HepG2 (cell line): ENCODE data around the gene PDIK1L. TPM values are rescaled to one million over a fixed set of nuclear protein-coding genes. Genes with fewer than 3 reads are reported as not detected.

Experiments
- ATF6 ChIP-seq: sonication (generic); formaldehyde crosslinking; conservative IDR thresholded peaks from 2 replicates; pipeline ENCODE4 v1.4.0; 2020; ENCODE audit warnings: missing genetic modification reagents
- GMEB1 ChIP-seq: sonication (generic); formaldehyde crosslinking; IDR thresholded peaks from 2 replicates; pipeline ENCODE4 v1.5.1; 2020; ENCODE audit warnings: missing genetic modification reagents, mild to moderate bottlenecking, borderline replicate concordance
- MBD4 ChIP-seq: IDR thresholded peaks from 2 replicates; pipeline ENCODE4 v1.6.1; 2012; ENCODE audit warnings: low read length, inconsistent platforms, borderline replicate concordance
- NBN ChIP-seq: fragments of 450-650 bp; conservative IDR thresholded peaks from 2 replicates; pipeline ENCODE4 v1.6.1; 2017
- ZBTB1 ChIP-seq: sonication (generic); formaldehyde crosslinking; IDR thresholded peaks from 2 replicates; pipeline ENCODE4 v1.4.0; 2020; ENCODE audit warnings: missing genetic modification reagents, borderline replicate concordance
- ZNF207 ChIP-seq: fragments of 450-650 bp; IDR thresholded peaks from 2 replicates; pipeline ENCODE4 v1.6.1; 2016; ENCODE audit warnings: antibody characterized with exemption, borderline replicate concordance
- ZNF234 ChIP-seq: sonication (generic); formaldehyde crosslinking; conservative IDR thresholded peaks from 2 replicates; pipeline ENCODE4 v1.5.1; 2020; ENCODE audit warnings: mild to moderate bottlenecking, missing genetic modification reagents
- ZNF326 ChIP-seq: sonication (generic); formaldehyde crosslinking; IDR thresholded peaks from 2 replicates; pipeline ENCODE4 v1.4.0; 2020; ENCODE audit warnings: missing genetic modification reagents, borderline replicate concordance
- ZNF563 ChIP-seq: sonication (generic); formaldehyde crosslinking; IDR thresholded peaks from 2 replicates; pipeline ENCODE4 v1.8.0; 2022; ENCODE audit warnings: mild to moderate bottlenecking, moderate library complexity, missing genetic modification reagents
- ZNF597 ChIP-seq: sonication (generic); formaldehyde crosslinking; IDR thresholded peaks from 2 replicates; pipeline ENCODE4 v1.5.0; 2020; ENCODE audit warnings: missing genetic modification reagents
- polyA plus RNA-seq, 8 experiments: library from polyadenylated mRNA; depleted of rRNA in 3 of 8; stranded (reverse) in 7 of 8; unstranded in 1 of 8; fragments of >200 nt; fragmentation: Illumina TruSeq in 4 of 8; extraction: Trizol in 4 of 8; gene quantifications; 2 replicates each; pipeline versions ENCODE4 v1.2.1 to v1.2.3, GENCODE V29; 2011 to 2016; ENCODE audit warnings: low read depth in 4 of 8, missing spikeins in 1 of 8, mixed read lengths in 1 of 8; ENCODE audit not compliant: insufficient read depth in 1 of 8
- total RNA-seq, 5 experiments: library from RNA; depleted of rRNA; stranded (reverse); fragments of >200 nt; fragmentation: Illumina TruSeq; extraction: Trizol; gene quantifications; 2 replicates each; pipeline ENCODE4 v1.2.3, GENCODE V29; 2016; ENCODE audit warnings: low read depth in 1 of 5
- TF ChIP-seq, protein P1 (sequence below): sonication (generic); formaldehyde crosslinking; IDR thresholded peaks from 2 replicates; pipeline ENCODE4 v1.5.0; 2020; ENCODE audit warnings: missing genetic modification reagents, mild to moderate bottlenecking, borderline replicate concordance
- TF ChIP-seq, protein P2 (sequence below): sonication (generic); formaldehyde crosslinking; IDR thresholded peaks from 2 replicates; pipeline ENCODE4 v1.9.0; 2022; ENCODE audit warnings: low read depth, missing genetic modification reagents
- TF ChIP-seq, protein P3 (sequence below): sonication (generic); formaldehyde crosslinking; IDR thresholded peaks from 2 replicates; pipeline ENCODE4 v1.5.0; 2020; ENCODE audit warnings: mild to moderate bottlenecking, missing genetic modification reagents
- TF ChIP-seq, protein P4 (sequence below): sonication (generic); formaldehyde crosslinking; IDR thresholded peaks from 2 replicates; pipeline ENCODE4 v1.9.0; 2021; ENCODE audit warnings: missing genetic modification reagents, borderline replicate concordance

PDIK1L gene
- total and polyA plus RNA-seq, 2 of the 13 experiments (the other 11 are each of a cell fraction or from before 2014, with no cell fraction given): 1.9 to 4.6 TPM

- TF ChIP-seq, protein P1, sequence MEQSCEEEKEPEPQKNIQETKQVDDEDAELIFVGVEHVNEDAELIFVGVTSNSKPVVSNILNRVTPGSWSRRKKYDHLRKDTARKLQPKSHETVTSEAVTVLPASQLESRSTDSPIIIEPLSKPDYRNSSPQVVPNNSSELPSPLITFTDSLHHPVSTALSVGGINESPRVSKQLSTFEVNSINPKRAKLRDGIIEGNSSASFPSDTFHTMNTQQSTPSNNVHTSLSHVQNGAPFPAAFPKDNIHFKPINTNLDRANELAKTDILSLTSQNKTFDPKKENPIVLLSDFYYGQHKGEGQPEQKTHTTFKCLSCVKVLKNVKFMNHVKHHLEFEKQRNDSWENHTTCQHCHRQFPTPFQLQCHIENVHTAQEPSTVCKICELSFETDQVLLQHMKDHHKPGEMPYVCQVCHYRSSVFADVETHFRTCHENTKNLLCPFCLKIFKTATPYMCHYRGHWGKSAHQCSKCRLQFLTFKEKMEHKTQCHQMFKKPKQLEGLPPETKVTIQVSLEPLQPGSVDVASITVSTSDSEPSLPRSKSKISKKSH (CRISPR knock-in tag): peak; percentile 83; the same call in 1 of the 2 replicates
- TF ChIP-seq ZNF597 (CRISPR knock-in tag) (no peak), ZNF234 (CRISPR knock-in tag) (no peak), ATF6 (CRISPR knock-in tag) (no peak), ZNF207 (no peak), ZBTB1 (CRISPR knock-in tag) (no peak), ZNF326 (CRISPR knock-in tag) (no peak), NBN (no peak), GMEB1 (peak; percentile 90), ZNF563 (CRISPR knock-in tag) (peak; percentile 81; the same call in 1 of the 2 replicates), MBD4 (no peak)
- TF ChIP-seq, protein P2, sequence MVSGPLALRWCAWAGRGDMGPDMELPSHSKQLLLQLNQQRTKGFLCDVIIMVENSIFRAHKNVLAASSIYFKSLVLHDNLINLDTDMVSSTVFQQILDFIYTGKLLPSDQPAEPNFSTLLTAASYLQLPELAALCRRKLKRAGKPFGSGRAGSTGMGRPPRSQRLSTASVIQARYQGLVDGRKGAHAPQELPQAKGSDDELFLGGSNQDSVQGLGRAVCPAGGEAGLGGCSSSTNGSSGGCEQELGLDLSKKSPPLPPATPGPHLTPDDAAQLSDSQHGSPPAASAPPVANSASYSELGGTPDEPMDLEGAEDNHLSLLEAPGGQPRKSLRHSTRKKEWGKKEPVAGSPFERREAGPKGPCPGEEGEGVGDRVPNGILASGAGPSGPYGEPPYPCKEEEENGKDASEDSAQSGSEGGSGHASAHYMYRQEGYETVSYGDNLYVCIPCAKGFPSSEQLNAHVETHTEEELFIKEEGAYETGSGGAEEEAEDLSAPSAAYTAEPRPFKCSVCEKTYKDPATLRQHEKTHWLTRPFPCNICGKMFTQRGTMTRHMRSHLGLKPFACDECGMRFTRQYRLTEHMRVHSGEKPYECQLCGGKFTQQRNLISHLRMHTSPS (CRISPR knock-in tag): peak; percentile 89; the same call in 1 of the 2 replicates
- TF ChIP-seq, protein P3, sequence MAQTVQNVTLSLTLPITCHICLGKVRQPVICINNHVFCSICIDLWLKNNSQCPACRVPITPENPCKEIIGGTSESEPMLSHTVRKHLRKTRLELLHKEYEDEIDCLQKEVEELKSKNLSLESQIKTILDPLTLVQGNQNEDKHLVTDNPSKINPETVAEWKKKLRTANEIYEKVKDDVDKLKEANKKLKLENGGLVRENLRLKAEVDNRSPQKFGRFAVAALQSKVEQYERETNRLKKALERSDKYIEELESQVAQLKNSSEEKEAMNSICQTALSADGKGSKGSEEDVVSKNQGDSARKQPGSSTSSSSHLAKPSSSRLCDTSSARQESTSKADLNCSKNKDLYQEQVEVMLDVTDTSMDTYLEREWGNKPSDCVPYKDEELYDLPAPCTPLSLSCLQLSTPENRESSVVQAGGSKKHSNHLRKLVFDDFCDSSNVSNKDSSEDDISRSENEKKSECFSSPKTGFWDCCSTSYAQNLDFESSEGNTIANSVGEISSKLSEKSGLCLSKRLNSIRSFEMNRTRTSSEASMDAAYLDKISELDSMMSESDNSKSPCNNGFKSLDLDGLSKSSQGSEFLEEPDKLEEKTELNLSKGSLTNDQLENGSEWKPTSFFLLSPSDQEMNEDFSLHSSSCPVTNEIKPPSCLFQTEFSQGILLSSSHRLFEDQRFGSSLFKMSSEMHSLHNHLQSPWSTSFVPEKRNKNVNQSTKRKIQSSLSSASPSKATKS (CRISPR knock-in tag): no peak
- TF ChIP-seq, protein P4, sequence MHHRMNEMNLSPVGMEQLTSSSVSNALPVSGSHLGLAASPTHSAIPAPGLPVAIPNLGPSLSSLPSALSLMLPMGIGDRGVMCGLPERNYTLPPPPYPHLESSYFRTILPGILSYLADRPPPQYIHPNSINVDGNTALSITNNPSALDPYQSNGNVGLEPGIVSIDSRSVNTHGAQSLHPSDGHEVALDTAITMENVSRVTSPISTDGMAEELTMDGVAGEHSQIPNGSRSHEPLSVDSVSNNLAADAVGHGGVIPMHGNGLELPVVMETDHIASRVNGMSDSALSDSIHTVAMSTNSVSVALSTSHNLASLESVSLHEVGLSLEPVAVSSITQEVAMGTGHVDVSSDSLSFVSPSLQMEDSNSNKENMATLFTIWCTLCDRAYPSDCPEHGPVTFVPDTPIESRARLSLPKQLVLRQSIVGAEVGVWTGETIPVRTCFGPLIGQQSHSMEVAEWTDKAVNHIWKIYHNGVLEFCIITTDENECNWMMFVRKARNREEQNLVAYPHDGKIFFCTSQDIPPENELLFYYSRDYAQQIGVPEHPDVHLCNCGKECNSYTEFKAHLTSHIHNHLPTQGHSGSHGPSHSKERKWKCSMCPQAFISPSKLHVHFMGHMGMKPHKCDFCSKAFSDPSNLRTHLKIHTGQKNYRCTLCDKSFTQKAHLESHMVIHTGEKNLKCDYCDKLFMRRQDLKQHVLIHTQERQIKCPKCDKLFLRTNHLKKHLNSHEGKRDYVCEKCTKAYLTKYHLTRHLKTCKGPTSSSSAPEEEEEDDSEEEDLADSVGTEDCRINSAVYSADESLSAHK (CRISPR knock-in tag): no peak
Measured at GRCh38 chr1:26169669-26170471, 58.2 kb downstream of the PDIK1L start, which contains the start of gene ZNF593 (continued).
